Activated T-cell treated with anti-CD3 and anti-CD28 coated beads for 48 hours (primary cell): ENCODE data around the gene CORO7.

Source experiments
- DNase-seq: peaks from one replicate; pipeline ENCODE4 v3.0.0-alpha.2; 2020; ENCODE audit warnings: low read depth

Gene CORO7

GRCh38 chr16:4426021-4426684 is 9.8 kb upstream of the CORO7 start:
- no peak for DNase-seq

GRCh38 chr16:4425378-4426020 is 9.1 kb upstream of the CORO7 start, which contains the start of gene DNAJA3:
TSS of gene DNAJA3 (plus strand) at chr16:4425868. CDS start at chr16:4425882, 14 bp downstream.
- peak; percentile 91 for DNase-seq

- no peak for DNase-seq
Measured at GRCh38 chr16:4420505-4421105, 4.2 kb upstream of the CORO7 start.

- no peak for DNase-seq
Measured at GRCh38 chr16:4419402-4419959, 3.1 kb upstream of the CORO7 start.

- peak; percentile 44 for DNase-seq
Measured at GRCh38 chr16:4415538-4416199, 727 bp downstream of the CORO7 start.

- peak; percentile 73 for DNase-seq
Measured at GRCh38 chr16:4414187-4414917, 2.0 kb downstream of the CORO7 start.

GRCh38 chr16:4412854-4413253 is 3.5 kb downstream of the CORO7 start:
- DNase-seq, result no peak

GRCh38 chr16:4412159-4412558 is 4.2 kb downstream of the CORO7 start:
- no peak for DNase-seq

GRCh38 chr16:4411684-4412083 is 4.7 kb downstream of the CORO7 start:
- no peak for DNase-seq

- no peak for DNase-seq
Measured at GRCh38 chr16:4410335-4411075, 5.9 kb downstream of the CORO7 start.

GRCh38 chr16:4409081-4409932 is 7.1 kb downstream of the CORO7 start:
- DNase-seq, result no peak

GRCh38 chr16:4408323-4408690 is 8.1 kb downstream of the CORO7 start:
- no peak for DNase-seq

GRCh38 chr16:4407543-4408322 is 8.7 kb downstream of the CORO7 start:
- no peak for DNase-seq

- no peak for DNase-seq
Measured at GRCh38 chr16:4404967-4405696, 11.3 kb downstream of the CORO7 start.

- DNase-seq, result peak; percentile 37
Measured at GRCh38 chr16:4404247-4404966, 12.0 kb downstream of the CORO7 start.

GRCh38 chr16:4403133-4403949 is 13.1 kb downstream of the CORO7 start:
- DNase-seq, result no peak
